ENCODE measurements around the gene CACNA2D3. TPM values are rescaled to one million over a fixed set of nuclear protein-coding genes. Genes with fewer than 3 reads are reported as not detected.

Gene CACNA2D3
- total RNA-seq, 1 donor from 2014 or later, result not detected

DNA sequence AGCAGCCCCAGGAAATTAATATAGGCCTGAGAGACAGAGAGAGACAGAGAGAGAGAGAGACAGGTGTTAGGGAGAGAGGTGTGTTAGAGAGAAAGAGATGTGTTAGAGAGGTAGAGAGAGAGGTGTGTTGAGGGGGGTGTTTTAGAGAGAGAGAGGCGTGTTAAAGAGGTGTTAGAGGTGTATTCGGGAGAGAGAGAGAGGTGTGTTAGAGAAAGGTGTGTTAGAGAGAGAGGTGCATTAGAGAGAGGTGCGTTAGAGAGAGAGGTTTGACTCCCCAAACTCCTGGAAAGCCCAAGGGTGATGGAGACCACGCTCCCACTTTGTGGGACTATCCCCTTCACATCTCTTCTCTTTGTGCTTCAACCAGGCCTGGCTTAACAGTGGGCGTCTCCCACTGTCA lies 95.5 kb downstream of the CACNA2D3 start:
- no peaks in the 10 kb centered on the region for H3K27me3 Mint-ChIP-seq (ENCODE audit: low read depth)
- H3K9me3 Mint-ChIP-seq (ENCODE audit: low read depth), result peaks cover 5% of the 10 kb centered on the region
- H3K4me1 Mint-ChIP-seq (ENCODE audit: low read depth), result no peaks in the 10 kb centered on the region
- no peak overlapping the region for H3K4me3 Mint-ChIP-seq (ENCODE audit: unreplicated experiment)
- no peak for DNase-seq (ENCODE audit: low spot score)
- no peaks in the 10 kb centered on the region for H3K36me3 Mint-ChIP-seq (ENCODE audit: low read depth)
- no peak overlapping the region for H3K27ac Mint-ChIP-seq (ENCODE audit: unreplicated experiment)
- TF ChIP-seq, protein P1, sequence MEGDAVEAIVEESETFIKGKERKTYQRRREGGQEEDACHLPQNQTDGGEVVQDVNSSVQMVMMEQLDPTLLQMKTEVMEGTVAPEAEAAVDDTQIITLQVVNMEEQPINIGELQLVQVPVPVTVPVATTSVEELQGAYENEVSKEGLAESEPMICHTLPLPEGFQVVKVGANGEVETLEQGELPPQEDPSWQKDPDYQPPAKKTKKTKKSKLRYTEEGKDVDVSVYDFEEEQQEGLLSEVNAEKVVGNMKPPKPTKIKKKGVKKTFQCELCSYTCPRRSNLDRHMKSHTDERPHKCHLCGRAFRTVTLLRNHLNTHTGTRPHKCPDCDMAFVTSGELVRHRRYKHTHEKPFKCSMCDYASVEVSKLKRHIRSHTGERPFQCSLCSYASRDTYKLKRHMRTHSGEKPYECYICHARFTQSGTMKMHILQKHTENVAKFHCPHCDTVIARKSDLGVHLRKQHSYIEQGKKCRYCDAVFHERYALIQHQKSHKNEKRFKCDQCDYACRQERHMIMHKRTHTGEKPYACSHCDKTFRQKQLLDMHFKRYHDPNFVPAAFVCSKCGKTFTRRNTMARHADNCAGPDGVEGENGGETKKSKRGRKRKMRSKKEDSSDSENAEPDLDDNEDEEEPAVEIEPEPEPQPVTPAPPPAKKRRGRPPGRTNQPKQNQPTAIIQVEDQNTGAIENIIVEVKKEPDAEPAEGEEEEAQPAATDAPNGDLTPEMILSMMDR (IDR thresholded peaks at IDR 0.05), result no peak

DNA sequence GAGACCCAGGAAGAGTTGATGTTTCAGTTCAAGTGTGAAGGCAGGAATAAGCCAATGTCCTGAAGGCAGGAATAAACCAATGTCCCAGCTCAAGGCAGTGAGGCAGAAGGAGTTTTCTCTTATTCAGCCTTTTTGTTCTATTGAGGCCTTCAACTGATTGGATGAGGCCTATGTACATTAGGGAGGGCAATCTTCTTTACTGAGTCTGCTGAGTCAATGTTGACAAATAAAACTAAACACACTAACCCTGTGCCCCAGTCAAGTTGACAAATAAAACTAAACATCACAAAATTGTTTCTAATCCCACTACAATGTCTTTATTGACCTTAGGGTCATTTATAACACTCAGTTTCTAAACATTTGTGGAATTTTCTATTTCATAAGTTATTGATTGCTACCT lies 100.0 kb downstream of the CACNA2D3 start:
- Mint-ChIP-seq H3K27ac (ENCODE audit: unreplicated experiment) (no peak overlapping the region), H3K36me3 (ENCODE audit: low read depth) (no peaks in the 10 kb centered on the region), H3K27me3 (ENCODE audit: low read depth) (no peaks in the 10 kb centered on the region), H3K4me1 (ENCODE audit: low read depth) (no peaks in the 10 kb centered on the region), H3K9me3 (ENCODE audit: low read depth) (peaks cover 5% of the 10 kb centered on the region), H3K4me3 (ENCODE audit: unreplicated experiment) (no peak overlapping the region)
- TF ChIP-seq, protein P1 (IDR thresholded peaks at IDR 0.05), result no peak
- no peak for DNase-seq (ENCODE audit: low spot score)

DNA sequence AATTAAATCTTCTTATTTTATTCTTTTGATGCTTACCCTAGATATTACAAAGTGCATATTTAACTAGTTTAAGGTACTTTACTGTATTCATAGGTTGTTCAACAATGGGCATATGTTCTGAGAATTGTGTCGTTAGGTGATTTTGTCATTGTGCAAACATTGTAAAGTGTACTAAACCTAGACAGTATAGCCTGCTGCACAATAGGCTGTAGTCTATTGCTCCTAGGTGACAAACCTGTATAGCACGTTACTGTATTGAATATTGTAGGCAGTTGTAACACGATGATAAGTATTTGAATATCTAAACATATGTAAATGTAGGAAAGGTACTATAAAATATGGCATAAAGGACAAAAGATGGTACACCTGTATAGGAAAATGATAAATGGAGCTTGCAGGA lies 100.7 kb downstream of the CACNA2D3 start:
- Mint-ChIP-seq H3K36me3 (ENCODE audit: low read depth) (no peaks in the 10 kb centered on the region), H3K27me3 (ENCODE audit: low read depth) (no peaks in the 10 kb centered on the region), H3K9me3 (ENCODE audit: low read depth) (peaks cover 5% of the 10 kb centered on the region), H3K4me1 (ENCODE audit: low read depth) (no peaks in the 10 kb centered on the region), H3K4me3 (ENCODE audit: unreplicated experiment) (no peak overlapping the region), H3K27ac (ENCODE audit: unreplicated experiment) (no peak overlapping the region)
- TF ChIP-seq, protein P1 (IDR thresholded peaks at IDR 0.05), result no peak
- DNase-seq (ENCODE audit: low spot score), result no peak

DNA sequence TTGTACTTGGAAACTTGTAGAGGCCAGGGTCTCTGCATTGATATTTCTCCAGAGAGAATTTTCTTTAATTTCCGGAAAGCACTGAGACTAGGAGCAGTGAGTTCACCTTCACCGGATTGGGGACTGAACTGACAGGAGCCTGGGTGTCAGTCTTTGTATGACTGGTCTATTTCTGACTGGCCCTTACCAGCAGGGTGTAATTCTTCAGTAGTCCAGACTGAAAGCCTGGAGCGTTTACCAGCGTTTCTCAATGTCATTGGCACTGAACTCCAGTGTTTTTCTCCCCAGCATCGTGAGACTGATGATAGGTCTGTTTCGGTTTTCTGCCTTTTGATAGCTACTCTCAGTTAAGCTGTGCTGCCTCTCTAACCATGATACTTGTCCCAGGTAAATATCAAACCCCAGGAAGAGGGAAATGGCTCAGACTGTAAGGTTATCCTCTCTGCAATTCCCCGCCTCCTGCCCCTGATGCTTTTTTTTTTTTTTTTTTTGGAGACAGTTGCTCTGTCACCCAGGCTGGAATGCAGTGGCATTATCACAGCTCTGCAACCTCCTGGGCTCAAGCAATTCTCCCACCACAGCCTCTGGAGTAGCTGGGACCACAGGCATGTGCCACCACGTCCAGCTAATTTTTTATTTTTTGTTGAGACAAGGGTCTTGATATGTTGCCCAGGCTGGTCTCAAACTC lies 103.6 kb downstream of the CACNA2D3 start:
- Mint-ChIP-seq H3K4me1 (ENCODE audit: low read depth) (no peaks in the 10 kb centered on the region), H3K27ac (ENCODE audit: unreplicated experiment) (no peak overlapping the region), H3K27me3 (ENCODE audit: low read depth) (no peaks in the 10 kb centered on the region), H3K9me3 (ENCODE audit: low read depth) (peaks cover 5% of the 10 kb centered on the region), H3K36me3 (ENCODE audit: low read depth) (no peaks in the 10 kb centered on the region), H3K4me3 (ENCODE audit: unreplicated experiment) (no peak overlapping the region)
- no peak for DNase-seq (ENCODE audit: low spot score)
- TF ChIP-seq, protein P1 (IDR thresholded peaks at IDR 0.05), result no peak

DNA sequence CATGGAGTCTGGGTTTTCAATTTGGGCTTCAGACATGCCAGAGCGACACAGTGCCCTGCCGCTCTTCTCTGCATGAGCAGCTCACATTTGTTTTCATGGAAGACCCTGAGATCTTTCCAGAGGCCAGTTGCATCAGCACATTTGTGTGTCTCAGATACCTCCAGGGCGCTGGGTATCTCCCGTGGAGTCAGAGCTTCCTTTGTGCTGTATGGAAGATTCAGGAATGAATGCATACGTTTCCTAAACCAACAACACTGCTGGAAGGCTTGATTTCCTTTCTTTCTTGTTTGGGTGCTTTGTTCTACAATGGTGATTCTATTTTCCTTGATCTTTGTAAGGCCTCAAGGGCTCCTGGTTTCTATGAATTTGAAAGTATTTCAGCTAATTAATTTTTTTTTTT lies 106.5 kb downstream of the CACNA2D3 start:
- no peaks in the 10 kb centered on the region for H3K36me3 Mint-ChIP-seq (ENCODE audit: low read depth)
- no peaks in the 10 kb centered on the region for H3K27me3 Mint-ChIP-seq (ENCODE audit: low read depth)
- H3K4me1 Mint-ChIP-seq (ENCODE audit: low read depth), result no peaks in the 10 kb centered on the region
- H3K27ac Mint-ChIP-seq (ENCODE audit: unreplicated experiment), result no peak overlapping the region
- H3K4me3 Mint-ChIP-seq (ENCODE audit: unreplicated experiment), result no peak overlapping the region
- TF ChIP-seq, protein P1 (IDR thresholded peaks at IDR 0.05), result no peak
- no peak for DNase-seq (ENCODE audit: low spot score)
- H3K9me3 Mint-ChIP-seq (ENCODE audit: low read depth), result peaks cover 5% of the 10 kb centered on the region

All from chondrocyte (in vitro differentiated cells).